A549 (cell line): ENCODE results near the gene CELF2. TPM values are rescaled to one million over a fixed set of nuclear protein-coding genes. Genes with fewer than 3 reads are reported as not detected.

ENCODE experiments used
- ATAC-seq, 2 experiments: fragments of 200-7000 bp in 1 of 2; fragments of >200 bp in 1 of 2; cut with Nextera tagmentation in 1 of 2; cut with Tn5 transposase in 1 of 2; 3 replicates each; pipeline versions ENCODE4 v1.8.0 to v1.9.1; 2018 to 2020; ENCODE audit warnings: mild to moderate bottlenecking in 1 of 2, moderate library complexity in 1 of 2
- CTCF ChIA-PET: fragments of 300-600 bp; sonication (Branson Sonifier 250); formaldehyde crosslinking; extraction: SDS; loops from one replicate; lab custom pipeline; 2021; ENCODE audit warnings: antibody characterized with exemption, inconsistent platforms; lab: Yijun Ruan, JAX
- POLR2A ChIA-PET: fragments of 350-600 bp; formaldehyde crosslinking; extraction: SDS; loops from one replicate; lab custom pipeline; 2021; ENCODE audit warnings: antibody characterized with exemption, inconsistent platforms; lab: Yijun Ruan, JAX
- DNase-seq, 2 experiments: peaks; one replicate each; pipeline versions ENCODE4 v3.0.0 to v3.0.0-alpha.2; 2011 to 2016; ENCODE audit warnings: low read depth in 1 of 2, low spot score in 1 of 2
- FAIRE-seq: peaks from 2 replicates; lab custom pipeline; 2011; peaks lifted over from hg19 to GRCh38; lab: Jason Lieb, UNC
- H3K27ac ChIP-seq, 2 experiments: fragments of >200 bp; sonication (Bioruptor Twin); formaldehyde crosslinking; 3 replicates each; pipeline ENCODE4 v1.5.1; 2016 to 2017
- H3K4me1 ChIP-seq: fragments of >200 bp; sonication (Bioruptor Twin); formaldehyde crosslinking; 3 replicates; pipeline ENCODE4 v1.6.1; 2016
- H3K4me2 ChIP-seq: fragments of >200 bp; sonication (Bioruptor Twin); formaldehyde crosslinking; 3 replicates; pipeline ENCODE4 v1.6.1; 2016
- H3K4me3 ChIP-seq: fragments of >200 bp; sonication (Bioruptor Twin); formaldehyde crosslinking; 3 replicates; pipeline ENCODE4 v1.5.1; 2016
- H3K9me3 ChIP-seq: fragments of >200 bp; sonication (Bioruptor Twin); formaldehyde crosslinking; 3 replicates; pipeline ENCODE4 v1.6.1; 2016
- BHLHE40 ChIP-seq: IDR thresholded peaks from 2 replicates; pipeline ENCODE4 v1.6.1; 2012; ENCODE audit warnings: low read depth, low read length, inconsistent platforms
- CBX2 ChIP-seq: fragments of 200-600 bp; sonication (generic); IDR thresholded peaks from 2 replicates; pipeline ENCODE4 v1.6.1; 2016; ENCODE audit warnings: low read depth, mild to moderate bottlenecking, borderline replicate concordance
- CEBPB ChIP-seq, 2 experiments: fragments of >200 bp in 1 of 2; sonication (Bioruptor Twin) in 1 of 2; formaldehyde crosslinking in 1 of 2; IDR thresholded peaks; 2 replicates each; pipeline ENCODE4 v1.6.1; 2012 to 2016
- CHD2 ChIP-seq: fragments of 150-350 bp; IDR thresholded peaks from 2 replicates; pipeline ENCODE4 v1.6.1; 2014; ENCODE audit warnings: low read length; ENCODE audit not compliant: partially characterized antibody
- EHF ChIP-seq: fragments of 250-450 bp; sonication (Bioruptor Pico); IDR thresholded peaks from 2 replicates; pipeline ENCODE4 v1.5.0; 2020; ENCODE audit warnings: mild to moderate bottlenecking
- ELK1 ChIP-seq: fragments of 150-350 bp; IDR thresholded peaks from 2 replicates; pipeline ENCODE4 v1.6.1; 2014; ENCODE audit warnings: low read depth, mild to moderate bottlenecking, low read length
- ESRRA ChIP-seq: fragments of 150-350 bp; IDR thresholded peaks from 2 replicates; pipeline ENCODE4 v1.6.1; 2014; ENCODE audit warnings: mild to moderate bottlenecking, low read length, borderline replicate concordance
- FOSL2 ChIP-seq, 2 experiments: fragments of 450-650 bp in 1 of 2; fragments of >200 bp in 1 of 2; sonication (Bioruptor Twin) in 1 of 2; formaldehyde crosslinking; IDR thresholded peaks; 2 replicates each; pipeline versions ENCODE4 v1.5.0 to v1.6.1; 2016 to 2020; ENCODE audit warnings: mild to moderate bottlenecking in 1 of 2, moderate library complexity in 1 of 2
- GATA3 ChIP-seq: IDR thresholded peaks from 2 replicates; pipeline ENCODE4 v1.6.1; 2012; ENCODE audit warnings: borderline replicate concordance
- HDAC2 ChIP-seq: fragments of 200-600 bp; sonication (generic); IDR thresholded peaks from 2 replicates; pipeline ENCODE4 v1.6.1; 2016
- HES2 ChIP-seq: fragments of >200 bp; sonication (Bioruptor Twin); formaldehyde crosslinking; IDR thresholded peaks from 2 replicates; pipeline ENCODE4 v1.6.1; 2016
- HEYL ChIP-seq: fragments of 250-450 bp; sonication (Bioruptor Pico); IDR thresholded peaks from 2 replicates; pipeline ENCODE4 v1.8.0; 2021; ENCODE audit warnings: mild to moderate bottlenecking, moderate library complexity
- HMGXB4 ChIP-seq: fragments of 250-450 bp; sonication (Bioruptor Pico); IDR thresholded peaks from 2 replicates; pipeline ENCODE4 v1.5.0; 2021; ENCODE audit warnings: mild to moderate bottlenecking, moderate library complexity, borderline replicate concordance
- MAZ ChIP-seq: fragments of 150-350 bp; IDR thresholded peaks from 2 replicates; pipeline ENCODE4 v1.6.1; 2014; ENCODE audit warnings: antibody characterized with exemption, low read depth, low read length, borderline replicate concordance
- NPAS2 ChIP-seq: fragments of 250-450 bp; sonication (Bioruptor Pico); IDR thresholded peaks from 2 replicates; pipeline ENCODE4 v1.8.0; 2022; ENCODE audit warnings: mild to moderate bottlenecking, moderate library complexity, borderline replicate concordance
- NR3C1 ChIP-seq: fragments of >200 bp; sonication (Bioruptor Twin); formaldehyde crosslinking; IDR thresholded peaks from 3 replicates; pipeline ENCODE4 v1.6.1; 2017
- PHF8 ChIP-seq: fragments of 200-600 bp; sonication (generic); IDR thresholded peaks from 2 replicates; pipeline ENCODE4 v1.6.1; 2016; ENCODE audit warnings: low read depth, mild to moderate bottlenecking, antibody characterized with exemption, moderate library complexity, borderline replicate concordance
- RARB ChIP-seq: fragments of 250-450 bp; sonication (Bioruptor Pico); IDR thresholded peaks from 2 replicates; pipeline ENCODE4 v1.8.0; 2021; ENCODE audit warnings: mild to moderate bottlenecking, moderate library complexity
- RCOR1 ChIP-seq: fragments of 150-350 bp; IDR thresholded peaks from 2 replicates; pipeline ENCODE4 v1.6.1; 2014; ENCODE audit warnings: antibody characterized with exemption, low read length, low read depth
- REST ChIP-seq: fragments of 200-600 bp; sonication (generic); IDR thresholded peaks from 2 replicates; pipeline ENCODE4 v1.6.1; 2016; ENCODE audit warnings: antibody characterized with exemption, mild to moderate bottlenecking, moderate library complexity
- SMC3 ChIP-seq: fragments of >200 bp; sonication (Bioruptor Twin); formaldehyde crosslinking; IDR thresholded peaks from 3 replicates; pipeline ENCODE4 v1.6.1; 2018; ENCODE audit warnings: inconsistent platforms
- SREBF2 ChIP-seq: fragments of 450-650 bp; IDR thresholded peaks from 2 replicates; pipeline ENCODE4 v1.6.1; 2014; ENCODE audit warnings: mild to moderate bottlenecking, moderate library complexity
- TFCP2L1 ChIP-seq: fragments of 250-450 bp; sonication (Bioruptor Pico); IDR thresholded peaks from 2 replicates; pipeline ENCODE4 v1.5.0; 2021; ENCODE audit warnings: mild to moderate bottlenecking
- ZC3H11A ChIP-seq: fragments of 450-650 bp; IDR thresholded peaks from 2 replicates; pipeline ENCODE4 v1.6.1; 2014; ENCODE audit warnings: antibody characterized with exemption, mild to moderate bottlenecking
- WGBS: methylation state at CpG from one replicate; pipeline ENCODE4 v1.1.6; 2017; ENCODE audit errors: missing lambda C conversion rate; 5-methylcytosine and 5-hydroxymethylcytosine counted together
- polyA plus RNA-seq, 4 experiments: library from polyadenylated mRNA; depleted of rRNA in 3 of 4; stranded (reverse); fragments of >200 nt; fragmentation: RNase III in 1 of 4; extraction: RNeasy Plus Mini Kit Qiagen cat#74134 plus additional on column Dnase treatment in 1 of 4; gene quantifications; 2 replicates in 3 of 4; 3 replicates in 1 of 4; pipeline ENCODE4 v1.2.3, GENCODE V29; 2011 to 2017

Gene CELF2
- polyA plus RNA-seq, 2 of the 4 experiments (the other 2 are of a cell fraction), result 0.01 to 0.03 TPM

- FAIRE-seq, result no peak
- no peak for TF ChIP-seq NPAS2 (CRISPR knock-in tag)
- no peak for TF ChIP-seq ZC3H11A
- TF ChIP-seq HMGXB4 (CRISPR knock-in tag), result no peak
- TF ChIP-seq GATA3, result no peak
- no peak for TF ChIP-seq EHF (CRISPR knock-in tag)
- no peak overlapping the region for H3K4me2 ChIP-seq
- H3K9me3 ChIP-seq, result no peaks in the 10 kb centered on the region
- ChIA-PET POLR2A (no interaction called here), CTCF (no interaction called here)
- WGBS, result 2% methylated on average over 3 of the region's 3 CpGs
- DNase-seq, result no peak
- H3K27ac ChIP-seq, result no peak overlapping the region
- ATAC-seq, result no peak
- H3K4me1 ChIP-seq, result no peaks in the 10 kb centered on the region
- H3K4me3 ChIP-seq, result no peak overlapping the region
Measured at GRCh38 chr10:11115337-11115736, 97.7 kb downstream of the CELF2 start.

- H3K4me3 ChIP-seq, result no peak overlapping the region
- 8% methylated on average over 4 of the region's 4 CpGs for WGBS
- H3K4me2 ChIP-seq, result no peak overlapping the region
- DNase-seq (no peak), FAIRE-seq (no peak), ATAC-seq (no peak)
- POLR2A ChIA-PET, result no interaction called here
- CTCF ChIA-PET, result no interaction called here
- no peaks in the 10 kb centered on the region for H3K4me1 ChIP-seq
- TF ChIP-seq HDAC2 (no peak), NR3C1 (no peak), CEBPB (IDR thresholded peaks at IDR 0.05) (no peak), ESRRA (no peak), PHF8 (no peak), TFCP2L1 (no peak)
- no peak overlapping the region for H3K27ac ChIP-seq
- no peaks in the 10 kb centered on the region for H3K9me3 ChIP-seq
Measured at GRCh38 chr10:11116361-11116760, 98.7 kb downstream of the CELF2 start.

- no peak for DNase-seq
- CTCF ChIA-PET, result no interaction called here
- TF ChIP-seq BHLHE40, result no peak
- TF ChIP-seq SMC3, result no peak
- TF ChIP-seq HES2, result no peak
- TF ChIP-seq CHD2, result no peak
- no peak for TF ChIP-seq SREBF2
- TF ChIP-seq RARB (CRISPR knock-in tag), result no peak
- TF ChIP-seq MAZ, result no peak
- TF ChIP-seq ZC3H11A, result no peak
- TF ChIP-seq ELK1, result no peak
- no peak for TF ChIP-seq CBX2
- TF ChIP-seq EHF (CRISPR knock-in tag), result no peak
- TF ChIP-seq REST, result no peak
- TF ChIP-seq FOSL2 (IDR thresholded peaks at IDR 0.05), result no peak
- no peak for TF ChIP-seq FOSL2 (CRISPR knock-in tag; IDR thresholded peaks at IDR 0.05)
- no peak for TF ChIP-seq RCOR1
- no peak for TF ChIP-seq HDAC2
- no peak for TF ChIP-seq HEYL (CRISPR knock-in tag)
- no peak for TF ChIP-seq PHF8
- TF ChIP-seq, all 56 proteins: peak for 0
- H3K27ac ChIP-seq, result no peak overlapping the region
- no peak overlapping the region for H3K4me3 ChIP-seq
- H3K9me3 ChIP-seq, result no peaks in the 10 kb centered on the region
- FAIRE-seq (no peak), ATAC-seq (no peak)
- H3K4me1 ChIP-seq, result no peaks in the 10 kb centered on the region
- no peak overlapping the region for H3K4me2 ChIP-seq
- POLR2A ChIA-PET, result no interaction called here
- WGBS, result 10% methylated on average over 6 of the region's 6 CpGs
Measured at GRCh38 chr10:11116817-11117216, 99.1 kb downstream of the CELF2 start.
